HCT116 (cell line): ENCODE data around the gene UPF2. TPM values are rescaled to one million over a fixed set of nuclear protein-coding genes. Genes with fewer than 3 reads are reported as not detected.
"Not testable (repeated sequence)": the region's sequence is repeated elsewhere in the genome, so short reads cannot be mapped to it uniquely, and the experiment has no call there.

Source experiments
- ATAC-seq: fragments of 200-7000 bp; cut with Tn5 transposase; 2 replicates; pipeline ENCODE4 v1.9.1; 2020; ENCODE audit warnings: mild to moderate bottlenecking, moderate library complexity
- BruUV-seq: library from RNA; stranded (reverse); fragments of 400-500 nt; replicated peaks from 2 replicates; lab custom pipeline; 2021; lab: Mats Ljungman, UMichigan
- CTCF ChIA-PET: fragments of 300-600 bp; sonication (Branson Sonifier 250); formaldehyde crosslinking; loops from one replicate; lab custom pipeline; 2021; ENCODE audit warnings: antibody characterized with exemption; lab: Charles Lee
- POLR2A ChIA-PET: fragments of 300-600, 350-600 bp; sonication (Branson Sonifier 250); formaldehyde crosslinking; loops from one replicate; lab custom pipeline; 2021; ENCODE audit warnings: antibody characterized with exemption; lab: Charles Lee
- RAD21 ChIA-PET, 2 experiments: fragments of 300-600 bp; sonication (Branson Sonifier 250); formaldehyde crosslinking; loops; one replicate each; lab custom pipeline; 2023; ENCODE audit warnings: low total read pairs in 2 of 2; ENCODE audit not compliant: uncharacterized antibody in 2 of 2, unreplicated experiment in 2 of 2, low non-redundant PET in 1 of 2; lab: Charles Lee
- DNase-seq: peaks from one replicate; pipeline ENCODE4 v3.0.0-alpha.2; 2010; ENCODE audit warnings: low read depth, low spot score
- H2AFZ ChIP-seq: fragments of 200-600 bp; shearing (Covaris generic), sonication (generic); 2 replicates; pipeline ENCODE4 v1.6.1; 2017; ENCODE audit warnings: low read depth, mixed run types, mixed read lengths, antibody characterized with exemption, low read length; ENCODE audit not compliant: poor library complexity, severe bottlenecking
- H3K27ac ChIP-seq: 2 replicates; pipeline ENCODE4 v1.5.1; 2012; ENCODE audit warnings: low read depth, low read length
- H3K27me3 ChIP-seq: fragments of 200-600 bp; sonication (generic); 2 replicates; pipeline ENCODE4 v1.6.1; 2016; ENCODE audit warnings: mixed run types, low read length, mixed read lengths; ENCODE audit not compliant: insufficient read depth
- H3K36me3 ChIP-seq, 2 experiments: fragments of 200-500 bp in 1 of 2; fragments of 200-600 bp in 1 of 2; sonication (Bioruptor generic) in 1 of 2; sonication (generic) in 1 of 2; 2 replicates each; pipeline versions ENCODE4 v1.5.1 to v1.6.1; 2014 to 2016; ENCODE audit warnings: low read length in 2 of 2, inconsistent platforms in 1 of 2, mixed read lengths in 1 of 2, mixed run types in 1 of 2; ENCODE audit not compliant: insufficient read depth in 2 of 2, control insufficient read depth in 1 of 2
- H3K4me1 ChIP-seq, 2 experiments: fragments of 200-600 bp in 1 of 2; sonication (generic) in 1 of 2; 2 replicates each; pipeline versions ENCODE4 v1.5.1 to v1.6.1; 2012 to 2017; ENCODE audit warnings: low read length in 2 of 2, inconsistent platforms in 1 of 2, mild to moderate bottlenecking in 1 of 2, mixed read lengths in 1 of 2, mixed run types in 1 of 2, moderate library complexity in 1 of 2; ENCODE audit not compliant: insufficient read depth in 2 of 2, control insufficient read depth in 1 of 2
- H3K4me2 ChIP-seq: fragments of 200-600 bp; sonication (generic); 2 replicates; pipeline ENCODE4 v1.6.1; 2017; ENCODE audit warnings: mixed run types, low read length, mixed read lengths
- H3K4me3 ChIP-seq, 2 experiments: fragments of 200-600 bp in 1 of 2; sonication (generic) in 1 of 2; replicated peaks in 1 of 2; 2 replicates each; pipeline ENCODE4 v1.5.1; 2011 to 2016; ENCODE audit warnings: low read length in 2 of 2, control low read depth in 1 of 2, low read depth in 1 of 2, mild to moderate bottlenecking in 1 of 2, mixed read lengths in 1 of 2, mixed run types in 1 of 2
- H3K79me2 ChIP-seq: fragments of 200-600 bp; sonication (generic); 2 replicates; pipeline ENCODE4 v1.6.1; 2017; ENCODE audit warnings: mild to moderate bottlenecking, mixed run types, low read length, moderate library complexity, mixed read lengths; ENCODE audit not compliant: insufficient read depth
- H3K9ac ChIP-seq: fragments of 200-600 bp; sonication (generic); 2 replicates; pipeline ENCODE4 v1.6.1; 2016; ENCODE audit warnings: low read length, mixed read lengths
- H3K9me2 ChIP-seq: fragments of 200-600 bp; sonication (generic), shearing (Covaris generic); 2 replicates; pipeline ENCODE4 v1.6.1; 2017; ENCODE audit warnings: mixed run types, mild to moderate bottlenecking, moderate library complexity; ENCODE audit not compliant: insufficient read depth
- H3K9me3 ChIP-seq, 2 experiments: fragments of 200-500 bp in 1 of 2; fragments of 200-600 bp in 1 of 2; sonication (Bioruptor generic) in 1 of 2; sonication (generic) in 1 of 2; 2 replicates each; pipeline ENCODE4 v1.6.1; 2014 to 2017; ENCODE audit warnings: low read length in 2 of 2, mixed read lengths in 2 of 2, inconsistent platforms in 1 of 2, low read depth in 1 of 2, mild to moderate bottlenecking in 1 of 2, mixed run types in 1 of 2, moderate library complexity in 1 of 2; ENCODE audit not compliant: control insufficient read depth in 1 of 2, insufficient read depth in 1 of 2
- H4K20me1 ChIP-seq: fragments of 200-600 bp; sonication (generic), shearing (Covaris generic); 2 replicates; pipeline ENCODE4 v1.6.1; 2017; ENCODE audit warnings: mixed run types, mild to moderate bottlenecking, moderate library complexity; ENCODE audit not compliant: insufficient read depth
- CEBPB ChIP-seq: IDR thresholded peaks from 2 replicates; pipeline ENCODE4 v1.6.1; 2012; ENCODE audit warnings: low read depth
- EGR1 ChIP-seq: IDR thresholded peaks from 2 replicates; pipeline ENCODE4 v1.6.1; 2012; ENCODE audit warnings: low read depth
- ELF1 ChIP-seq: IDR thresholded peaks from 2 replicates; pipeline ENCODE4 v1.6.1; 2012; ENCODE audit warnings: low read depth, borderline replicate concordance
- EZH2 ChIP-seq: fragments of 200-600 bp; sonication (generic); IDR thresholded peaks from 2 replicates; pipeline ENCODE4 v1.6.1; 2017; ENCODE audit warnings: antibody characterized with exemption, mixed run types
- EZH2phosphoT487 ChIP-seq: fragments of 200-600 bp; IDR thresholded peaks from 2 replicates; pipeline ENCODE4 v1.6.1; 2018; ENCODE audit warnings: antibody characterized with exemption, borderline replicate concordance
- JUND ChIP-seq: IDR thresholded peaks from 2 replicates; pipeline ENCODE4 v1.6.1; 2012
- POLR2A ChIP-seq: IDR thresholded peaks from 2 replicates; pipeline ENCODE4 v1.7.0; 2011; ENCODE audit warnings: borderline replicate concordance; ENCODE audit not compliant: insufficient read depth, insufficient read length; ENCODE audit errors: extremely low read depth
- POLR2AphosphoS5 ChIP-seq: IDR thresholded peaks from 2 replicates; pipeline ENCODE4 v1.6.1; 2011; ENCODE audit warnings: mild to moderate bottlenecking, low read depth, low read length, moderate library complexity
- RAD21 ChIP-seq: IDR thresholded peaks from 2 replicates; pipeline ENCODE4 v1.6.1; 2012; ENCODE audit warnings: low read depth, mild to moderate bottlenecking
- SIN3A ChIP-seq: IDR thresholded peaks from 2 replicates; pipeline ENCODE4 v1.6.1; 2012; ENCODE audit warnings: low read depth
- SRF ChIP-seq: IDR thresholded peaks from 2 replicates; pipeline ENCODE4 v1.6.1; 2012; ENCODE audit warnings: low read depth
- TCF7L2 ChIP-seq: IDR thresholded peaks from 2 replicates; pipeline ENCODE4 v1.7.0; 2011; ENCODE audit warnings: borderline replicate concordance, inconsistent platforms; ENCODE audit not compliant: insufficient read depth, insufficient read length; ENCODE audit errors: extremely low read depth
- YY1 ChIP-seq: IDR thresholded peaks from 2 replicates; pipeline ENCODE4 v1.6.1; 2011; ENCODE audit warnings: low read length, low read depth, moderate library complexity, mild to moderate bottlenecking; ENCODE audit not compliant: insufficient replicate concordance; ENCODE audit errors: extremely low read depth
- ZFX ChIP-seq: fragments of 450-650 bp; IDR thresholded peaks from 2 replicates; pipeline ENCODE4 v1.6.1; 2017
- ZNF274 ChIP-seq: fragments of 200-500 bp; sonication (Bioruptor generic); IDR thresholded peaks from 2 replicates; pipeline ENCODE4 v1.6.1; 2014; ENCODE audit warnings: mild to moderate bottlenecking, low read depth, low read length, inconsistent platforms
- intact Hi-C: fragments of 100-400 bp; cut with micrococcal nuclease; formaldehyde crosslinking; loops from 2 replicates; pipeline ENCODE4 v1.10.0; 2022
- total RNA-seq: library from RNA; stranded (reverse); gene quantifications from one replicate; pipeline ENCODE4 v1.2.1, GENCODE V29; 2021; ENCODE audit not compliant: unreplicated experiment
- TF ChIP-seq, protein P1 (sequence below): IDR thresholded peaks from 2 replicates; pipeline ENCODE4 v1.6.1; 2012
- TF ChIP-seq, protein P2 (sequence below), 3 experiments: fragments of 200-600 bp in 1 of 3; sonication (generic) in 1 of 3; IDR thresholded peaks in 2 of 3; conservative IDR thresholded peaks in 1 of 3; 2 replicates each; pipeline ENCODE4 v1.5.1; 2012 to 2017; ENCODE audit warnings: low read depth in 2 of 3, low read length in 2 of 3, antibody characterized with exemption in 1 of 3, borderline replicate concordance in 1 of 3, control low read depth in 1 of 3, mild to moderate bottlenecking in 1 of 3, mixed read lengths in 1 of 3, mixed run types in 1 of 3, moderate library complexity in 1 of 3; ENCODE audit not compliant: insufficient read depth in 1 of 3
- TF ChIP-seq, protein P3 (sequence below): IDR thresholded peaks from 2 replicates; pipeline ENCODE4 v1.6.1; 2012

The UPF2 gene
- total RNA-seq, 1 experiment from 2014 or later = 27.3 TPM

DNA sequence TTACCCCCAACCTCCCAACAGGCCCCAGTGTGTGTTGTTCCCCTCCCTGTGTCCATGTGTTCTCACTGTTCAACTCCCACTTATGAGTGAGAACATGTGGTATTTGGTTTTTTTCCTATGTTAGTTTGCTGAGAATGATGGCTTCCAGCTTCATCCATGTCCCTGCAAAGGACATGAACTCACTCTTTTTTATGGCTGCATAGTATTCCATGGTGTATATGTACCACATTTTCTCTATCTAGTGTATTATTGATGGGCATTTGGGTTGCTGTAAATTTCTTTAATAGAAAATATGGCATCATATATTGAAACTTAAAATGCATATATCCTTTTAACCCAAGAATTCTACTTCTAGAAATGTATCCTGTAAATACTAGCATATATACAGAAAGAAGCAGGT is 33.8 kb downstream of the UPF2 start:
- peaks cover 13 to 21% of the 10 kb centered on the region in 2 experiments; a peak in 3 of 4 replicates for H3K36me3 ChIP-seq
- H3K9ac ChIP-seq, intact Hi-C loops, H4K20me1 ChIP-seq, BruUV-seq, H3K9me3 ChIP-seq, ATAC-seq, H2AFZ ChIP-seq, H3K4me3 ChIP-seq, H3K27me3 ChIP-seq, H3K9me2 ChIP-seq, DNase-seq, H3K27ac ChIP-seq, H3K4me2 ChIP-seq, RAD21 ChIA-PET, POLR2A ChIA-PET, H3K4me1 ChIP-seq: not testable (repeated sequence)
- H3K79me2 ChIP-seq = peaks cover 27% of the 10 kb centered on the region
- CTCF ChIA-PET = interaction anchor here (1.0 kb wide), 1 partner anchor 22 kb away, joined by 4 read pairs; no protein-coding TSS in a partner anchor

DNA sequence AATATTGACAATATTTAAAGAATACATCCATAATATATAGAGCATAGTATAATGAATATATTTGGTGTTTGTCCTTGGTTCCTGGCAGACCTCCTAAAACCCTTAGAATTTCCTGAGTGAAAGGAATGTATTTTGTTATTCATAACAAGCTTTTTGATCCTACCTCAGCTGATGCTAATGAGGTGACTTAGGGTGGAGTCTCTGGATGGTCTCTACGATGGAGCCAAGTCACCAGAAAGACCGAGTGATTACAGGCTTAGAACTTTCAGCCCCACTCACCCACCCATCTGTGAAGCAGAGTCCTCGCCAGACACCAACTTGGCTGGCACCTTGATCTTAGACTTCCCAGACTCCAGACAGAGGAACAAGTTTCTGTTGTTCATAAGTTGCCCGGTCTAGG is 35.9 kb downstream of the UPF2 start:
- Histone ChIP-seq H4K20me1 (no peaks in the 10 kb centered on the region), H3K79me2 (peaks cover 15% of the 10 kb centered on the region), H3K9ac (no peak overlapping the region), H3K36me3 (peaks cover 18 to 29% of the 10 kb centered on the region in 2 experiments; a peak in 3 of 4 replicates), H3K9me2 (no peaks in the 10 kb centered on the region), H3K4me3 (no peak overlapping the region), H3K9me3 (peaks cover 0 to 3% of the 10 kb centered on the region in 2 experiments; a peak in 1 of 4 replicates), H3K4me1 (no peaks in the 10 kb centered on the region)
- CTCF ChIA-PET = no interaction called here
- no peak for DNase-seq
- TF ChIP-seq, protein P1, sequence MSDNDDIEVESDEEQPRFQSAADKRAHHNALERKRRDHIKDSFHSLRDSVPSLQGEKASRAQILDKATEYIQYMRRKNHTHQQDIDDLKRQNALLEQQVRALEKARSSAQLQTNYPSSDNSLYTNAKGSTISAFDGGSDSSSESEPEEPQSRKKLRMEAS = no peak
- TF ChIP-seq SIN3A (no peak), ZNF274 (no peak), POLR2A (no peak), EGR1 (no peak), JUND (no peak), CEBPB (no peak), TCF7L2 (no peak), EZH2 (no peak), POLR2AphosphoS5 (no peak), ZFX (no peak), RAD21 (no peak), EZH2phosphoT487 (no peak), ELF1 (no peak), YY1 (no peak), SRF (no peak)
- TF ChIP-seq, protein P2, sequence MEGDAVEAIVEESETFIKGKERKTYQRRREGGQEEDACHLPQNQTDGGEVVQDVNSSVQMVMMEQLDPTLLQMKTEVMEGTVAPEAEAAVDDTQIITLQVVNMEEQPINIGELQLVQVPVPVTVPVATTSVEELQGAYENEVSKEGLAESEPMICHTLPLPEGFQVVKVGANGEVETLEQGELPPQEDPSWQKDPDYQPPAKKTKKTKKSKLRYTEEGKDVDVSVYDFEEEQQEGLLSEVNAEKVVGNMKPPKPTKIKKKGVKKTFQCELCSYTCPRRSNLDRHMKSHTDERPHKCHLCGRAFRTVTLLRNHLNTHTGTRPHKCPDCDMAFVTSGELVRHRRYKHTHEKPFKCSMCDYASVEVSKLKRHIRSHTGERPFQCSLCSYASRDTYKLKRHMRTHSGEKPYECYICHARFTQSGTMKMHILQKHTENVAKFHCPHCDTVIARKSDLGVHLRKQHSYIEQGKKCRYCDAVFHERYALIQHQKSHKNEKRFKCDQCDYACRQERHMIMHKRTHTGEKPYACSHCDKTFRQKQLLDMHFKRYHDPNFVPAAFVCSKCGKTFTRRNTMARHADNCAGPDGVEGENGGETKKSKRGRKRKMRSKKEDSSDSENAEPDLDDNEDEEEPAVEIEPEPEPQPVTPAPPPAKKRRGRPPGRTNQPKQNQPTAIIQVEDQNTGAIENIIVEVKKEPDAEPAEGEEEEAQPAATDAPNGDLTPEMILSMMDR (IDR thresholded peaks at IDR 0.05 in 2 of 3, conservative IDR thresholded peaks at IDR 0.05 in 1 of 3; ENCODE audit: borderline replicate concordance in 1 of 3, insufficient read depth in 1 of 3, low read depth in 2 of 3, low read length in 2 of 3) = no peak
- TF ChIP-seq, protein P3, sequence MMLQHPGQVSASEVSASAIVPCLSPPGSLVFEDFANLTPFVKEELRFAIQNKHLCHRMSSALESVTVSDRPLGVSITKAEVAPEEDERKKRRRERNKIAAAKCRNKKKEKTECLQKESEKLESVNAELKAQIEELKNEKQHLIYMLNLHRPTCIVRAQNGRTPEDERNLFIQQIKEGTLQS = no peak
- TF ChIP-seq, all 23 proteins: peak for 0
- H2AFZ ChIP-seq = no peak overlapping the region
- no peak overlapping the region for H3K27ac ChIP-seq
- H3K27me3 ChIP-seq = no peaks in the 10 kb centered on the region
- ChIA-PET POLR2A (no interaction called here), RAD21 (no interaction called here)
- no peak for ATAC-seq
- intact Hi-C loops = no loop called here
- no TSS peak for BruUV-seq
- no peak overlapping the region for H3K4me2 ChIP-seq
